Duodenal mucosa (tissue), 2 donors: ENCODE results near the gene OLFML2B.

Experiments
- H3K27ac ChIP-seq: one replicate; pipeline ENCODE4 v1.7.0; 2013; ENCODE audit warnings: low read depth, low read length
- H3K27me3 ChIP-seq, 2 donors: one replicate each; pipeline ENCODE4 v1.7.0; 2013; ENCODE audit warnings: low read length in 2 of 2, control low read depth in 1 of 2; ENCODE audit not compliant: insufficient read depth in 2 of 2, control insufficient read depth in 1 of 2
- H3K36me3 ChIP-seq, 2 donors: one replicate each; pipeline ENCODE4 v1.7.0; 2013; ENCODE audit warnings: low read length in 2 of 2, control low read depth in 1 of 2; ENCODE audit not compliant: insufficient read depth in 2 of 2, control insufficient read depth in 1 of 2
- H3K4me1 ChIP-seq, 2 donors: one replicate each; pipeline ENCODE4 v1.7.0; 2013; ENCODE audit warnings: low read length in 2 of 2, control low read depth in 1 of 2; ENCODE audit not compliant: insufficient read depth in 2 of 2, control insufficient read depth in 1 of 2
- H3K4me3 ChIP-seq, 2 donors: one replicate each; pipeline ENCODE4 v1.7.0; 2013; ENCODE audit warnings: low read length in 2 of 2, low read depth in 1 of 2
- H3K9ac ChIP-seq, 2 donors: one replicate each; pipeline ENCODE4 v1.7.0; 2013; ENCODE audit warnings: low read length in 2 of 2, low read depth in 1 of 2
- H3K9me3 ChIP-seq, 2 donors: one replicate each; pipeline ENCODE4 v1.7.0; 2013; ENCODE audit warnings: low read length in 2 of 2, control low read depth in 1 of 2; ENCODE audit not compliant: control insufficient read depth in 1 of 2

The OLFML2B gene

GRCh38 chr1:162038624-162039023 lies 15.0 kb upstream of the OLFML2B start:
- H3K27ac ChIP-seq = no peak overlapping the region
- H3K9me3 ChIP-seq = no peaks in the 10 kb centered on the region
- no peak overlapping the region for H3K9ac ChIP-seq
- H3K4me1 ChIP-seq = no peaks in the 10 kb centered on the region
- H3K36me3 ChIP-seq = no peaks in the 10 kb centered on the region
- no peak overlapping the region for H3K4me3 ChIP-seq
- H3K27me3 ChIP-seq = no peaks in the 10 kb centered on the region

- no peaks in the 10 kb centered on the region for H3K36me3 ChIP-seq
- H3K4me3 ChIP-seq = no peak overlapping the region
- peaks cover 0 to under 1% of the 10 kb centered on the region in 2 donors for H3K27me3 ChIP-seq
- H3K4me1 ChIP-seq = no peaks in the 10 kb centered on the region
- H3K9ac ChIP-seq = no peak overlapping the region
- H3K9me3 ChIP-seq = no peaks in the 10 kb centered on the region
- no peak overlapping the region for H3K27ac ChIP-seq
Observed at GRCh38 chr1:162036163-162036562, 12.5 kb upstream of the OLFML2B start.

- Histone ChIP-seq H3K9ac (no peak overlapping the region), H3K4me3 (no peak overlapping the region), H3K27me3 (peaks cover 0 to 6% of the 10 kb centered on the region in 2 donors), H3K36me3 (no peaks in the 10 kb centered on the region), H3K9me3 (no peaks in the 10 kb centered on the region), H3K4me1 (no peaks in the 10 kb centered on the region), H3K27ac (no peak overlapping the region)
Observed at GRCh38 chr1:162035241-162035640, 11.6 kb upstream of the OLFML2B start.

GRCh38 chr1:162033428-162033827 lies 9.8 kb upstream of the OLFML2B start:
- no peaks in the 10 kb centered on the region for H3K9me3 ChIP-seq
- H3K9ac ChIP-seq = no peak overlapping the region
- H3K36me3 ChIP-seq = no peaks in the 10 kb centered on the region
- peaks cover 0 to 4% of the 10 kb centered on the region in 2 donors for H3K4me1 ChIP-seq
- H3K4me3 ChIP-seq = no peak overlapping the region
- H3K27ac ChIP-seq = no peak overlapping the region
- peaks cover 4 to 6% of the 10 kb centered on the region in 2 donors for H3K27me3 ChIP-seq

- H3K36me3 ChIP-seq = no peaks in the 10 kb centered on the region
- peaks cover 0 to 4% of the 10 kb centered on the region in 2 donors for H3K4me1 ChIP-seq
- no peaks in the 10 kb centered on the region for H3K9me3 ChIP-seq
- H3K9ac ChIP-seq = no peak overlapping the region
- H3K4me3 ChIP-seq = no peak overlapping the region
- H3K27me3 ChIP-seq = peaks cover 4 to 7% of the 10 kb centered on the region in 2 donors
- H3K27ac ChIP-seq = no peak overlapping the region
Observed at GRCh38 chr1:162030759-162031280, 7.2 kb upstream of the OLFML2B start.

GRCh38 chr1:162029157-162029556 lies 5.5 kb upstream of the OLFML2B start:
- Histone ChIP-seq H3K4me3 (no peak overlapping the region), H3K27me3 (peaks cover 8 to 17% of the 10 kb centered on the region in 2 donors), H3K36me3 (no peaks in the 10 kb centered on the region)

GRCh38 chr1:162028726-162029125 lies 5.1 kb upstream of the OLFML2B start:
- peaks cover 8 to 19% of the 10 kb centered on the region in 2 donors for H3K27me3 ChIP-seq
- H3K9ac ChIP-seq = no peak overlapping the region
- no peak overlapping the region for H3K27ac ChIP-seq
- no peak overlapping the region for H3K4me3 ChIP-seq
- H3K4me1 ChIP-seq = peaks cover 6 to 10% of the 10 kb centered on the region in 2 donors
- no peaks in the 10 kb centered on the region for H3K36me3 ChIP-seq
- no peaks in the 10 kb centered on the region for H3K9me3 ChIP-seq

More at GRCh38 chr1:162029157-162029556, 5.5 kb upstream of the OLFML2B start:
- Histone ChIP-seq H3K4me1 (peaks cover 5 to 6% of the 10 kb centered on the region in 2 donors), H3K9ac (no peak overlapping the region), H3K27ac (no peak overlapping the region), H3K9me3 (no peaks in the 10 kb centered on the region)

- H3K27ac ChIP-seq = no peak overlapping the region
- no peaks in the 10 kb centered on the region for H3K9me3 ChIP-seq
Observed at GRCh38 chr1:162026881-162027280, 3.2 kb upstream of the OLFML2B start.

GRCh38 chr1:162025541-162025940 lies 1.9 kb upstream of the OLFML2B start:
- Histone ChIP-seq H3K36me3 (no peaks in the 10 kb centered on the region), H3K9ac (no peak overlapping the region), H3K27me3 (peaks cover 15 to 23% of the 10 kb centered on the region in 2 donors), H3K27ac (no peak overlapping the region), H3K4me3 (no peak overlapping the region), H3K4me1 (peaks cover 6 to 15% of the 10 kb centered on the region in 2 donors), H3K9me3 (no peaks in the 10 kb centered on the region)

More at GRCh38 chr1:162026881-162027280, 3.2 kb upstream of the OLFML2B start:
- H3K4me1 ChIP-seq = peaks cover 6 to 15% of the 10 kb centered on the region in 2 donors
- peaks cover 15 to 29% of the 10 kb centered on the region in 2 donors for H3K27me3 ChIP-seq
- no peak overlapping the region for H3K9ac ChIP-seq
- no peaks in the 10 kb centered on the region for H3K36me3 ChIP-seq
- no peak overlapping the region for H3K4me3 ChIP-seq

- peaks cover 6 to 10% of the 10 kb centered on the region in 2 donors for H3K4me1 ChIP-seq
- H3K4me3 ChIP-seq = peak overlapping the region; percentile 76 to 77
- no peaks in the 10 kb centered on the region for H3K9me3 ChIP-seq
- H3K9ac ChIP-seq = peak overlapping the region in 1 of 2 donors; percentile 18
- peaks cover 11 to 23% of the 10 kb centered on the region in 2 donors for H3K27me3 ChIP-seq
- no peaks in the 10 kb centered on the region for H3K36me3 ChIP-seq
- no peak overlapping the region for H3K27ac ChIP-seq
Observed at GRCh38 chr1:162023181-162023546, 505 bp downstream of the OLFML2B start.
